Brain microvascular endothelial cell (primary cell): ENCODE results near the gene SLC35G2.

ENCODE experiments used
- DNase-seq: peaks from one replicate; pipeline ENCODE4 v3.0.0-alpha.2; 2020
- H3K27ac ChIP-seq: fragments of 250-450 bp; sonication (Bioruptor Pico); 2 replicates; pipeline ENCODE4 v1.5.1; 2020; ENCODE audit warnings: mild to moderate bottlenecking, moderate library complexity
- H3K27me3 ChIP-seq: fragments of 250-450 bp; sonication (Bioruptor Pico); replicated peaks from 2 replicates; pipeline ENCODE4 v1.5.1; 2020; ENCODE audit warnings: mild to moderate bottlenecking
- H3K36me3 ChIP-seq: fragments of 250-450 bp; sonication (Bioruptor Pico); replicated peaks from 2 replicates; pipeline ENCODE4 v1.5.1; 2020; ENCODE audit warnings: mild to moderate bottlenecking
- H3K4me3 ChIP-seq: 2 replicates; pipeline ENCODE4 v1.5.1; 2011; ENCODE audit warnings: low read depth, mild to moderate bottlenecking, control low read depth, low read length, moderate library complexity
- CTCF ChIP-seq: IDR thresholded peaks from 2 replicates; pipeline ENCODE4 v1.5.1; 2011; ENCODE audit warnings: low read depth, mild to moderate bottlenecking, moderate library complexity, low read length, control low read depth, inconsistent platforms; ENCODE audit errors: missing control alignments
- in situ Hi-C: cut with HindIII; loops from 2 replicates; pipeline ENCODE4 v1.10.0; 2017; ENCODE audit warnings: low sequenced_read_pairs, low pct_ligation_motif_present

SLC35G2 gene

GRCh38 chr3:136904746-136905145, 85.8 kb downstream of the SLC35G2 start:
- H3K27ac ChIP-seq: no peak overlapping the region

More at GRCh38 chr3:136904746-136905145, 85.8 kb downstream of the SLC35G2 start:
- TF ChIP-seq CTCF: no peak
- no peak for DNase-seq
- H3K36me3 ChIP-seq: no peaks in the 10 kb centered on the region
- no peaks in the 10 kb centered on the region for H3K27me3 ChIP-seq
- in situ Hi-C loops: no loop called here
- H3K4me3 ChIP-seq: no peak overlapping the region
